GM12878 (cell line): ENCODE results near the gene SLC9C1. TPM values are rescaled to one million over a fixed set of nuclear protein-coding genes. Genes with fewer than 3 reads are reported as not detected.

Experiments
- ATAC-seq: fragments of 200-7000 bp; cut with Tn5 transposase; 3 replicates; pipeline ENCODE4 v1.9.1; 2020; ENCODE audit warnings: mild to moderate bottlenecking, moderate library complexity
- BruUV-seq: library from RNA; stranded (reverse); fragments of 400-500 nt; replicated peaks from 2 replicates; lab custom pipeline; 2021; lab: Mats Ljungman, UMichigan
- CTCF ChIA-PET: fragments of 300-600 bp; sonication (Branson Sonifier 250); formaldehyde crosslinking; extraction: SDS; loops from one replicate; lab custom pipeline; 2021; ENCODE audit warnings: inconsistent platforms; lab: Yijun Ruan, JAX
- POLR2A ChIA-PET: fragments of 350-600 bp; formaldehyde crosslinking; extraction: SDS; loops from one replicate; lab custom pipeline; 2021; ENCODE audit warnings: inconsistent platforms; lab: Charles Lee
- RAD21 ChIA-PET: fragments of 300-600 bp; sonication (Branson Sonifier 250); formaldehyde crosslinking; loops from one replicate; lab custom pipeline; 2023; ENCODE audit warnings: antibody characterized with exemption; ENCODE audit not compliant: unreplicated experiment; lab: Charles Lee
- SMC1A ChIA-PET: fragments of 300-600 bp; sonication (Branson Sonifier 250); formaldehyde crosslinking; loops from one replicate; lab custom pipeline; 2023; ENCODE audit not compliant: unreplicated experiment, uncharacterized antibody; lab: Charles Lee
- DNase-seq: peaks from one replicate; pipeline ENCODE4 v3.0.0-alpha.2; 2011; ENCODE audit warnings: low read depth, low spot score
- FAIRE-seq: peaks from 3 replicates; lab custom pipeline; 2011; peaks lifted over from hg19 to GRCh38; lab: Jason Lieb, UNC
- H2AFZ ChIP-seq: 2 replicates; pipeline ENCODE4 v1.6.0; 2011; ENCODE audit warnings: low read depth, low read length, control low read depth; ENCODE audit not compliant: control insufficient read depth
- H3K27ac ChIP-seq: 2 replicates; pipeline ENCODE4 v1.5.1; 2011; ENCODE audit warnings: control low read depth; ENCODE audit not compliant: control insufficient read depth, insufficient read depth
- H3K27me3 ChIP-seq, 2 experiments: replicated peaks in 1 of 2; 2 replicates each; pipeline versions ENCODE4 v1.6.0 to v1.6.1; 2011; ENCODE audit warnings: low read length in 1 of 2; ENCODE audit not compliant: control insufficient read depth in 2 of 2, insufficient read depth in 2 of 2
- H3K36me3 ChIP-seq, 2 experiments: 2 replicates each; pipeline ENCODE4 v1.5.1; 2011; ENCODE audit warnings: low read length in 1 of 2; ENCODE audit not compliant: control insufficient read depth in 2 of 2, insufficient read depth in 2 of 2
- H3K4me1 ChIP-seq: 2 replicates; pipeline ENCODE4 v1.6.1; 2011; ENCODE audit warnings: mild to moderate bottlenecking, low read length, moderate library complexity, mixed read lengths; ENCODE audit not compliant: control insufficient read depth, insufficient read depth
- H3K4me2 ChIP-seq: 2 replicates; pipeline ENCODE4 v1.6.0; 2011; ENCODE audit warnings: control low read depth; ENCODE audit not compliant: control insufficient read depth, insufficient read depth
- H3K4me3 ChIP-seq: fragments of 200-600 bp; sonication (generic); 2 replicates; pipeline ENCODE4 v1.5.1; 2016
- H3K79me2 ChIP-seq: 2 replicates; pipeline ENCODE4 v1.6.0; 2011; ENCODE audit warnings: low read length; ENCODE audit not compliant: control insufficient read depth, insufficient read depth
- H3K9ac ChIP-seq: 2 replicates; pipeline ENCODE4 v1.8.0; 2011; ENCODE audit warnings: low read length, control low read depth, mixed read lengths; ENCODE audit not compliant: control insufficient read depth, insufficient read depth
- H3K9me3 ChIP-seq: replicated peaks from 3 replicates; pipeline ENCODE4 v1.5.1; 2011; ENCODE audit warnings: mild to moderate bottlenecking, low read length; ENCODE audit not compliant: control insufficient read depth, insufficient read depth
- H4K20me1 ChIP-seq: 2 replicates; pipeline ENCODE4 v1.6.0; 2011; ENCODE audit not compliant: control insufficient read depth, insufficient read depth
- BCL11A ChIP-seq: IDR thresholded peaks from 2 replicates; pipeline ENCODE4 v1.6.1; 2011; ENCODE audit warnings: low read depth, low read length
- BMI1 ChIP-seq: fragments of 450-650 bp; IDR thresholded peaks from 2 replicates; pipeline ENCODE4 v1.6.1; 2016; ENCODE audit warnings: mild to moderate bottlenecking, moderate library complexity, borderline replicate concordance
- IRF3 ChIP-seq: fragments of 450-650 bp; IDR thresholded peaks from 2 replicates; pipeline ENCODE4 v1.6.1; 2014; ENCODE audit warnings: mild to moderate bottlenecking
- MTA3 ChIP-seq: IDR thresholded peaks from 2 replicates; pipeline ENCODE4 v1.6.1; 2012; ENCODE audit warnings: low read length, inconsistent platforms, borderline replicate concordance
- NFIC ChIP-seq: IDR thresholded peaks from 2 replicates; pipeline ENCODE4 v1.6.1; 2012; ENCODE audit warnings: low read depth, mild to moderate bottlenecking, inconsistent platforms, low read length, moderate library complexity
- SKIL ChIP-seq: fragments of 450-650 bp; IDR thresholded peaks from 2 replicates; pipeline ENCODE4 v1.6.1; 2017; ENCODE audit warnings: mild to moderate bottlenecking, low read depth, inconsistent platforms; ENCODE audit not compliant: poor library complexity, severe bottlenecking
- ZBTB11 ChIP-seq: fragments of 450-650 bp; formaldehyde crosslinking; IDR thresholded peaks from 2 replicates; pipeline ENCODE4 v1.5.0; 2022; ENCODE audit warnings: mild to moderate bottlenecking, missing genetic modification characterization
- ZBTB33 ChIP-seq: fragments of 450-650 bp; IDR thresholded peaks from 2 replicates; pipeline ENCODE4 v1.6.1; 2017; ENCODE audit warnings: mild to moderate bottlenecking
- ZNF687 ChIP-seq: fragments of 450-650 bp; IDR thresholded peaks from 2 replicates; pipeline ENCODE4 v1.6.1; 2017; ENCODE audit warnings: mild to moderate bottlenecking, moderate library complexity
- WGBS: methylation state at CpG from one replicate; pipeline ENCODE4 v1.1.6; 2016; ENCODE audit warnings: low lambda C conversion rate; ENCODE audit not compliant: insufficient replicate concordance, insufficient coverage; ENCODE audit errors: missing lambda C conversion rate; 5-methylcytosine and 5-hydroxymethylcytosine counted together
- in situ Hi-C: fragments of 300-500 bp; cut with MboI; formaldehyde crosslinking; loops from 9 replicates; pipeline ENCODE4 v1.14.3; 2018; ENCODE audit warnings: mixed read lengths
- intact Hi-C: fragments of 100-400 bp; cut with micrococcal nuclease; formaldehyde crosslinking; loops from one replicate; pipeline ENCODE4 v1.14.2; 2022; ENCODE audit not compliant: unreplicated experiment
- polyA plus RNA-seq, 11 experiments: library from polyadenylated mRNA; depleted of rRNA in 4 of 11; unstranded in 6 of 11; stranded (reverse) in 5 of 11; fragments of >200 nt; fragmentation: Nextera tagmentation in 4 of 11; fragmentation: Illumina TruSeq in 1 of 11; extraction: Ambion mirVana in 4 of 11; extraction: Trizol in 1 of 11; gene quantifications; 1 replicate in 1 of 11; 2 replicates in 10 of 11; pipeline versions ENCODE4 v1.2.1 to v1.2.3, GENCODE V29; 2011 to 2016; ENCODE audit warnings: inconsistent platforms in 2 of 11, missing spikeins in 2 of 11, low read depth in 1 of 11
- total RNA-seq, 4 experiments: library from RNA; depleted of rRNA in 3 of 4; stranded (reverse); fragments of >200 nt in 3 of 4; fragmentation: Illumina TruSeq in 1 of 4; extraction: Trizol in 1 of 4; gene quantifications; 2 replicates each; pipeline versions ENCODE4 v1.2.1 to v1.2.3, GENCODE V29; 2013 to 2021

SLC9C1 gene
- total and polyA plus RNA-seq, 10 of the 15 experiments (the other 5 are each of a cell fraction or from before 2014, with no cell fraction given) = not detected

GRCh38 chr3:112132088-112132487 lies 161.9 kb downstream of the SLC9C1 start:
- Histone ChIP-seq H3K79me2 (peaks cover 82% of the 10 kb centered on the region), H3K4me1 (peaks cover 53% of the 10 kb centered on the region), H3K9ac (peak overlapping the region; percentile 98), H3K4me2 (peak overlapping the region; percentile 64), H3K4me3 (peak overlapping the region; percentile 78), H4K20me1 (no peaks in the 10 kb centered on the region), H2AFZ (no peak overlapping the region), H3K27ac (peak overlapping the region; percentile 99), H3K27me3 (no peaks in the 10 kb centered on the region), H3K9me3 (no peaks in the 10 kb centered on the region), H3K36me3 (peaks cover 0 to 2% of the 10 kb centered on the region in 2 experiments; a peak in 1 of 4 replicates)
- ChIA-PET POLR2A (interaction anchor here (0.9 to 12.8 kb wide), 5 partner anchors 8 to 365 kb away, joined by 3 to 345 read pairs (median 9); partner anchors contain the start of gene BTLA), SMC1A (interaction anchor here (1.0 to 18.5 kb wide), 14 partner anchors 6 to 374 kb away, joined by 3 to 489 read pairs (median 7); partner anchors contain the start of genes BTLA and SLC9C1), RAD21 (interaction anchor here (1.1 to 17.9 kb wide), 12 partner anchors 9 to 438 kb away, joined by 3 to 457 read pairs (median 12); partner anchors contain the start of gene BTLA), CTCF (interaction anchor here (1.5 to 18.1 kb wide), 4 partner anchors 15 to 161 kb away, joined by 3 to 226 read pairs (median 13); partner anchors contain the start of gene SLC9C1)
- intact Hi-C loops = loop anchor here (10.0 kb wide), 1 partner anchor 363 kb away; the partner anchor contains the start of gene BTLA
- WGBS = 0% methylated on average over 3 of the region's 3 CpGs
- ATAC-seq (peak; percentile 0; the same call in 2 of the 3 replicates), FAIRE-seq (no peak), DNase-seq (no peak)
- no TSS peak for BruUV-seq
- in situ Hi-C loops = no loop called here
- no peak for TF ChIP-seq IRF3
- TF ChIP-seq MTA3 = no peak
- peak; percentile 53; the same call in 1 of the 2 replicates for TF ChIP-seq ZNF687
- TF ChIP-seq ZBTB11 = no peak
- TF ChIP-seq NFIC = no peak
- no peak for TF ChIP-seq BCL11A
- no peak for TF ChIP-seq ZBTB33
- no peak for TF ChIP-seq SKIL
- 0 out of 2 replicates have a peak, but pooled peaks have one; percentile 31 for TF ChIP-seq BMI1
